ENCODE results near the gene SHROOM2. TPM values are rescaled to one million over a fixed set of nuclear protein-coding genes. Genes with fewer than 3 reads are reported as not detected.

The SHROOM2 gene
- total and polyA plus RNA-seq, 10 donors = 0.21 to 3.7 (median 1.6) TPM

DNA sequence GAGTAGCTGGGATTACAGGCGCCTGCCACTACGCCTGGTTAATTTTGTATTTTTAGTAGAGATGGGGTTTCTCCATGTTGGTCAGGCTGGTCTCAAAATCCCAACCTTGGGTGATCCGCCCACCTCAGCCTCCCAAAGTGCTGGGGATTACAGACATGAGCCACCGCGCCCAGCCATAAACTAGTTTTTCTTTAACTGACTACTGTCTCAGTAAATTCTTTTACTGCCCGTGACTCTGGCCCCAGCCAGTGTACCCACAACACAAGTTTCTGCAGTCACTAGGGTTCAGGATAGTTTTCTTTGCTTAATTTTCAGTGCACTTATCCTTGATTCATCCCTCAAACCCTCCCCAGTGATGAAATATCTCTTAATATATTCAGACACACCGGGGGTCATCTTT, 8.3 kb downstream of the SHROOM2 start:
- WGBS, 5 donors = 89 to 96% (median 91%) methylated on average over 7 of the region's 7 CpGs
- DNase-seq = peak; percentile 16
- intact Hi-C loops (cut with DNase I; ENCODE audit: low total_unique reads) = no loop called here
- Histone ChIP-seq H3K36me3 (no peaks in the 10 kb centered on the region), H3K27ac (no peak overlapping the region), H3K4me1 (no peaks in the 10 kb centered on the region), H3K9me3 (peaks cover 0 to 15% (median 0%) of the 10 kb centered on the region in 8 donors), H3K27me3 (replicated peaks in 1 of 7) (peaks cover 0 to 18% (median 0%) of the 10 kb centered on the region in 7 donors), H3K4me3 (no peak overlapping the region)
- TF ChIP-seq POLR2AphosphoS5 (IDR thresholded peaks at IDR 0.05) (no peak), POLR2A (IDR thresholded peaks at IDR 0.05) (no peak)
- TF ChIP-seq, protein P1, sequence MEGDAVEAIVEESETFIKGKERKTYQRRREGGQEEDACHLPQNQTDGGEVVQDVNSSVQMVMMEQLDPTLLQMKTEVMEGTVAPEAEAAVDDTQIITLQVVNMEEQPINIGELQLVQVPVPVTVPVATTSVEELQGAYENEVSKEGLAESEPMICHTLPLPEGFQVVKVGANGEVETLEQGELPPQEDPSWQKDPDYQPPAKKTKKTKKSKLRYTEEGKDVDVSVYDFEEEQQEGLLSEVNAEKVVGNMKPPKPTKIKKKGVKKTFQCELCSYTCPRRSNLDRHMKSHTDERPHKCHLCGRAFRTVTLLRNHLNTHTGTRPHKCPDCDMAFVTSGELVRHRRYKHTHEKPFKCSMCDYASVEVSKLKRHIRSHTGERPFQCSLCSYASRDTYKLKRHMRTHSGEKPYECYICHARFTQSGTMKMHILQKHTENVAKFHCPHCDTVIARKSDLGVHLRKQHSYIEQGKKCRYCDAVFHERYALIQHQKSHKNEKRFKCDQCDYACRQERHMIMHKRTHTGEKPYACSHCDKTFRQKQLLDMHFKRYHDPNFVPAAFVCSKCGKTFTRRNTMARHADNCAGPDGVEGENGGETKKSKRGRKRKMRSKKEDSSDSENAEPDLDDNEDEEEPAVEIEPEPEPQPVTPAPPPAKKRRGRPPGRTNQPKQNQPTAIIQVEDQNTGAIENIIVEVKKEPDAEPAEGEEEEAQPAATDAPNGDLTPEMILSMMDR (IDR thresholded peaks at IDR 0.05 in 8 of 11, conservative IDR thresholded peaks at IDR 0.05 in 3 of 11) = no peak

DNA sequence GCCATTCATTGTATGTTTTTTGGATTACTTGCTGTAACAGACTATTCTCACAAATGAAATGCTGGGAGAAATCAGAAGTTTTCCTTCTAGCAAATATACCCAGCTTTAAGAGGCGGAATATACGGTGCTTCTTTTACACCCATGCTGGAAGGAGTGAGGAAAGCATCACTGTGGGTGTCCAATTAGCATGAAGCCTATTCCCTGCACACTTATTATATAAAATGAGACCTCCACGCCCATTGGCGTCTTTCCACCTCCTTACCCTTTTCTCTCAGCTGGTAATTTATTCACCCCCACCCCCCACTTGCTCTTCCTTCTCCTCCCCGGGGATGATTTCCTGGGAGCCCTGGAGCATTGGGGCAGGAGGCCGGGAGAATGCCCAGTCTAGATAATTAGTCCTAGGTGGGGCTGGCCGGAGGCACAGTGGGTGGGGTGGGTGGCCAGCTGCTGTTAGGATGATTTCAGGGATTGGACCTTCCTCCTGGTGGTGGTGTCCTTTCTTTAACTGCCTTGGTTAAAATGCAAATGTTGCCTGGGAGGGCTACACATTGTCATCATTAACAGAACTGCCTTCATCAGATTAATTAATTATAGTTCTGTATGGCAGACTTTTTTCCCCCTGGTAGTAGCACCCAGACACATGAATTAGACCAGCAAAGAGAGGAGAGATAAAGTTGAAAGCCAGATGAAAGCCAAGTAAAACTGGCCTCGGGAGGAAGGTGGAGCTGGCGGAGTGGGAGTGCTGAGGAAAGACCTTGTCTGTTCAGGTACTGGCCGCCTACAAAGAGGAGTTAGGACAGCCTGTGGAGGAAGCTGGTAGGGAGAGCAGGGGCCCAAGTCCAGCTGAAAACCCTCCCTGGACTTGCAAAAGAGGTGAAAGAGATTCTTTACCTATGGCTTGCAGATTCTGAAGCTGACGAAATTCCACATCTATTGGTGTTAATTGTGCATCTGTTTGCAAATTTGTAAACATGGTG, 11.4 kb downstream of the SHROOM2 start:
- DNase-seq = peak; percentile 20

DNA sequence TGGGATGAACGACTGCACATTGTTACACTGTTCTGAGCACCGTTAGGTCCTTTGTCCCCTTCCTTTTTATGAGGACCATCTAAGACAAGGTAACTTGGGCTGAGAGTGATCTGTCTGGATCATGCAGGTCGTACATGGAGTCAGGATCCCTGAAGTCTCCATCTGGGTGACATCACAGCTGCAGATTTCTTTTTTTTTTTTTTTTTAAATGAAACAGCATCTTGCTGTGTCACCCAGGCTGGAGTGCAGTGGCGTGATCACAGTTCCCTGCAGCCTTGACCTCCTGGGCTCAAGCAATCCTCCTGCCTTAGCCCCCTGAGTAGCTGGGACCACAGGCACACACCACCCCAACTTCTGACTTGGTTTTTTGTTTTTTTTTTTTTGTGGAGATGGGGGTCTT, 16.5 kb downstream of the SHROOM2 start:
- WGBS, 5 donors = 53 to 86% (median 74%) methylated on average over 3 to 4 of the region's 4 CpGs

More for the DNA sequence above, 11.4 kb downstream of the SHROOM2 start:
- no peak overlapping the region for H3K4me3 ChIP-seq
- peaks cover 0 to 32% (median 10%) of the 10 kb centered on the region in 8 donors for H3K9me3 ChIP-seq
- WGBS, 5 donors = 68 to 80% (median 72%) methylated on average over 11 of the region's 11 CpGs
- TF ChIP-seq POLR2A (IDR thresholded peaks at IDR 0.05) (no peak), POLR2AphosphoS5 (IDR thresholded peaks at IDR 0.05) (no peak)
- TF ChIP-seq, protein P1 (IDR thresholded peaks at IDR 0.05 in 8 of 11, conservative IDR thresholded peaks at IDR 0.05 in 3 of 11) = no peak
- H3K4me1 ChIP-seq = no peaks in the 10 kb centered on the region
- intact Hi-C loops (cut with DNase I; ENCODE audit: low total_unique reads) = no loop called here
- H3K36me3 ChIP-seq = no peaks in the 10 kb centered on the region
- no peak overlapping the region for H3K27ac ChIP-seq
- peaks cover 0 to 19% (median 0%) of the 10 kb centered on the region in 7 donors for H3K27me3 ChIP-seq (replicated peaks in 1 of 7)

More for the DNA sequence above, 16.5 kb downstream of the SHROOM2 start:
- Histone ChIP-seq H3K27me3 (replicated peaks in 1 of 7) (peaks cover 0 to 7% (median 0%) of the 10 kb centered on the region in 7 donors), H3K4me3 (no peak overlapping the region), H3K9me3 (peaks cover 0 to 23% (median 10%) of the 10 kb centered on the region in 8 donors), H3K27ac (no peak overlapping the region), H3K36me3 (no peaks in the 10 kb centered on the region), H3K4me1 (no peaks in the 10 kb centered on the region)
- TF ChIP-seq POLR2AphosphoS5 (IDR thresholded peaks at IDR 0.05) = no peak
- TF ChIP-seq POLR2A (IDR thresholded peaks at IDR 0.05) = no peak
- TF ChIP-seq, protein P1 (IDR thresholded peaks at IDR 0.05 in 8 of 11, conservative IDR thresholded peaks at IDR 0.05 in 3 of 11) = no peak
- intact Hi-C loops (cut with DNase I; ENCODE audit: low total_unique reads) = no loop called here
- DNase-seq = no peak
